Colonic mucosa (tissue), 4 donors: ENCODE measurements around the gene TMPRSS13. TPM values are rescaled to one million over a fixed set of nuclear protein-coding genes. Genes with fewer than 3 reads are reported as not detected.

Experiments
- DNase-seq: peaks from one replicate; pipeline ENCODE4 v3.0.0-alpha.2; 2020
- H3K27ac ChIP-seq: fragments of 200-600 bp; one replicate; pipeline ENCODE4 v1.8.0; 2021
- H3K27me3 ChIP-seq: fragments of 200-600 bp; one replicate; pipeline ENCODE4 v1.8.0; 2021
- H3K36me3 ChIP-seq: fragments of 200-600 bp; one replicate; pipeline ENCODE4 v1.8.0; 2021
- H3K4me1 ChIP-seq: fragments of 200-600 bp; one replicate; pipeline ENCODE4 v1.8.0; 2021; ENCODE audit warnings: mild to moderate bottlenecking
- H3K4me3 ChIP-seq: fragments of 200-600 bp; one replicate; pipeline ENCODE4 v1.8.0; 2021
- H3K9ac ChIP-seq, 2 donors: one replicate each; pipeline ENCODE4 v1.7.0; 2013; ENCODE audit warnings: control low read depth in 2 of 2, low read depth in 2 of 2, low read length in 2 of 2
- H3K9me3 ChIP-seq: fragments of 200-600 bp; one replicate; pipeline ENCODE4 v1.8.0; 2021
- CTCF ChIP-seq: fragments of 200-600 bp; IDR thresholded peaks from one replicate; pipeline ENCODE4 v1.8.0; 2022; ENCODE audit warnings: antibody characterized with exemption, mild to moderate bottlenecking
- intact Hi-C: fragments of 100-400 bp; cut with DNase I; formaldehyde crosslinking; loops from one replicate; pipeline ENCODE4 v1.14.1; 2022
- total RNA-seq, 2 donors: library from RNA; stranded (reverse); fragmentation: NEBNext Ultra II Directional in 1 of 2; extraction: Animal tissue kit (Norgen Biotek cat#: 25700) in 1 of 2; gene quantifications; one replicate each; pipeline ENCODE4 v1.2.1, GENCODE V29; 2021
- donor health status: healthy.
- donor health status: DM: no; HTN: no; CAD: no.
- donor health status: DM: no; HTN: no; CAD: no.

The TMPRSS13 gene
- total RNA-seq, 2 donors from 2014 or later, result 1.5 to 1.6 TPM

- no peak overlapping the region for H3K27ac ChIP-seq
- H3K27me3 ChIP-seq, result no peaks in the 10 kb centered on the region
- no peaks in the 10 kb centered on the region for H3K36me3 ChIP-seq
- TF ChIP-seq CTCF, result no peak
- H3K4me1 ChIP-seq, result peaks cover 7% of the 10 kb centered on the region
- no peak overlapping the region for H3K9ac ChIP-seq
- no peak overlapping the region for H3K4me3 ChIP-seq
- intact Hi-C loops, result no loop called here
- DNase-seq, result no peak
- H3K9me3 ChIP-seq, result no peaks in the 10 kb centered on the region
Observed at GRCh38 chr11:117925198-117925925, 3.8 kb downstream of the TMPRSS13 start.

- Histone ChIP-seq H3K9ac (no peak overlapping the region), H3K4me3 (no peak overlapping the region), H3K36me3 (no peaks in the 10 kb centered on the region), H3K27ac (no peak overlapping the region), H3K9me3 (no peaks in the 10 kb centered on the region), H3K27me3 (no peaks in the 10 kb centered on the region), H3K4me1 (peaks cover 7% of the 10 kb centered on the region)
- DNase-seq, result no peak
- TF ChIP-seq CTCF, result no peak
- intact Hi-C loops, result no loop called here
Observed at GRCh38 chr11:117924631-117925170, 4.5 kb downstream of the TMPRSS13 start.

GRCh38 chr11:117923773-117924172 is 5.4 kb downstream of the TMPRSS13 start:
- H3K9ac ChIP-seq, result no peak overlapping the region
- TF ChIP-seq CTCF, result no peak
- H3K4me3 ChIP-seq, result no peak overlapping the region
- H3K4me1 ChIP-seq, result no peaks in the 10 kb centered on the region
- no peaks in the 10 kb centered on the region for H3K36me3 ChIP-seq
- no peaks in the 10 kb centered on the region for H3K9me3 ChIP-seq
- no peak for DNase-seq
- intact Hi-C loops, result no loop called here
- H3K27me3 ChIP-seq, result no peaks in the 10 kb centered on the region
- H3K27ac ChIP-seq, result no peak overlapping the region

- intact Hi-C loops, result no loop called here
- H3K9me3 ChIP-seq, result no peaks in the 10 kb centered on the region
- DNase-seq, result no peak
Observed at GRCh38 chr11:117923275-117923674, 5.9 kb downstream of the TMPRSS13 start.

GRCh38 chr11:117921893-117922292 is 7.3 kb downstream of the TMPRSS13 start:
- DNase-seq, result no peak
- Histone ChIP-seq H3K4me3 (no peak overlapping the region), H3K9ac (no peak overlapping the region), H3K36me3 (no peaks in the 10 kb centered on the region), H3K4me1 (no peaks in the 10 kb centered on the region), H3K9me3 (no peaks in the 10 kb centered on the region), H3K27me3 (no peaks in the 10 kb centered on the region), H3K27ac (no peak overlapping the region)
- TF ChIP-seq CTCF, result no peak
- intact Hi-C loops, result no loop called here

More at GRCh38 chr11:117923275-117923674, 5.9 kb downstream of the TMPRSS13 start:
- no peak overlapping the region for H3K9ac ChIP-seq
- H3K27ac ChIP-seq, result no peak overlapping the region
- no peaks in the 10 kb centered on the region for H3K27me3 ChIP-seq
- H3K4me3 ChIP-seq, result no peak overlapping the region
- TF ChIP-seq CTCF, result no peak
- no peaks in the 10 kb centered on the region for H3K4me1 ChIP-seq
- H3K36me3 ChIP-seq, result no peaks in the 10 kb centered on the region
